SK-N-SH treated with all-trans-retinoic acid at 6 μM for 48 hours (cell line): ENCODE results near the gene ELFN1.

Experiments used
- CSRNP3 ChIP-seq: fragments of 250-450 bp; sonication (Bioruptor Pico); IDR thresholded peaks from 2 replicates; pipeline ENCODE4 v1.5.1; 2021; ENCODE audit warnings: mild to moderate bottlenecking, moderate library complexity
- PATZ1 ChIP-seq: fragments of 250-450 bp; sonication (Bioruptor Pico); IDR thresholded peaks from 2 replicates; pipeline ENCODE4 v1.8.0; 2020; ENCODE audit warnings: mild to moderate bottlenecking, moderate library complexity, borderline replicate concordance
- TCF4 ChIP-seq: fragments of 250-450 bp; sonication (Bioruptor Pico); IDR thresholded peaks from 2 replicates; pipeline ENCODE4 v1.8.0; 2021; ENCODE audit warnings: mild to moderate bottlenecking, moderate library complexity, borderline replicate concordance
- TOX ChIP-seq: fragments of 250-450 bp; sonication (Bioruptor Pico); IDR thresholded peaks from 2 replicates; pipeline ENCODE4 v1.8.0; 2021; ENCODE audit warnings: mild to moderate bottlenecking, moderate library complexity, borderline replicate concordance
- ZFP30 ChIP-seq: fragments of 450-650 bp; formaldehyde crosslinking; IDR thresholded peaks from 2 replicates; pipeline ENCODE4 v1.5.0; 2022; ENCODE audit warnings: mild to moderate bottlenecking, moderate library complexity
- ZNF8 ChIP-seq: fragments of 450-650 bp; formaldehyde crosslinking; IDR thresholded peaks from 2 replicates; pipeline ENCODE4 v1.5.0; 2020; ENCODE audit warnings: mild to moderate bottlenecking, moderate library complexity

- no peak for TF ChIP-seq PATZ1 (CRISPR knock-in tag)
- no peak for TF ChIP-seq TCF4 (CRISPR knock-in tag)
- no peak for TF ChIP-seq CSRNP3 (CRISPR knock-in tag)
- no peak for TF ChIP-seq ZNF8 (CRISPR knock-in tag)
- TF ChIP-seq TOX: no peak
- TF ChIP-seq ZFP30 (CRISPR knock-in tag): no peak
Observed at GRCh38 chr7:1654738-1655475, 15.2 kb upstream of the ELFN1 start.
